Stimulated activated CD8-positive, alpha-beta memory T cell treated with anti-CD3 and anti-CD28 coated beads, Interleukin-2, amount 100 ng/mL, for 48 hours (primary cell): ENCODE measurements around the gene SLC25A47.
"Not testable (repeated sequence)": the region's sequence is repeated elsewhere in the genome, so short reads cannot be mapped to it uniquely, and the experiment has no call there.

Experiments used
- DNase-seq, 2 donors: peaks; one replicate each; pipeline ENCODE4 v3.0.0-alpha.2; 2020; ENCODE audit warnings: low read depth in 2 of 2

SLC25A47 gene

GRCh38 chr14:100290607-100291304 is 32.4 kb upstream of the SLC25A47 start:
- no peak for DNase-seq

- no peak for DNase-seq
Measured at GRCh38 chr14:100291305-100292075, 31.6 kb upstream of the SLC25A47 start.

GRCh38 chr14:100292301-100292775 is 30.8 kb upstream of the SLC25A47 start:
- DNase-seq = no peak

- DNase-seq = no peak
Measured at GRCh38 chr14:100292776-100293461, 30.2 kb upstream of the SLC25A47 start.

- DNase-seq = no peak
Measured at GRCh38 chr14:100293497-100294212, 29.5 kb upstream of the SLC25A47 start.

- DNase-seq = no peak
Measured at GRCh38 chr14:100294213-100294962, 28.8 kb upstream of the SLC25A47 start.

- DNase-seq = no peak
Measured at GRCh38 chr14:100294963-100295330, 28.2 kb upstream of the SLC25A47 start.

GRCh38 chr14:100295376-100296105 is 27.6 kb upstream of the SLC25A47 start:
- no peak for DNase-seq

GRCh38 chr14:100296106-100296651 is 27.0 kb upstream of the SLC25A47 start:
- DNase-seq = no peak

GRCh38 chr14:100296729-100297128 is 26.4 kb upstream of the SLC25A47 start:
- DNase-seq = not testable (repeated sequence)

- DNase-seq = no peak
Measured at GRCh38 chr14:100297320-100298300, 25.5 kb upstream of the SLC25A47 start.

GRCh38 chr14:100298551-100299237 is 24.4 kb upstream of the SLC25A47 start:
- no peak for DNase-seq

GRCh38 chr14:100299238-100299560 is 23.9 kb upstream of the SLC25A47 start:
- no peak for DNase-seq

GRCh38 chr14:100302616-100303015 is 20.5 kb upstream of the SLC25A47 start:
- no peak for DNase-seq

- no peak for DNase-seq
Measured at GRCh38 chr14:100303179-100303578, 20.0 kb upstream of the SLC25A47 start.

GRCh38 chr14:100303925-100304324 is 19.2 kb upstream of the SLC25A47 start:
- no peak for DNase-seq

- DNase-seq = no peak
Measured at GRCh38 chr14:100304825-100305323, 18.3 kb upstream of the SLC25A47 start.
